GM21390 (cell line): Measurements from ENCODE around the gene HEXIM2.
"Not testable (repeated sequence)": the region's sequence is repeated elsewhere in the genome, so short reads cannot be mapped to it uniquely, and the experiment has no call there.

Experiments used
- ATAC-seq: cut with Tn5 transposase; IDR thresholded peaks from one replicate; pipeline ENCODE4 v1.9.1; 2021; ENCODE audit not compliant: unreplicated experiment

The HEXIM2 gene

GRCh38 chr17:45161288-45162024 lies at the start of gene HEXIM2:
HEXIM2 (plus strand) TSS chr17:45161875; CDS start chr17:45162794, 919 bp downstream.
- ATAC-seq = peak; percentile 79

- ATAC-seq = no peak
Observed at GRCh38 chr17:45112559-45113423, 48.9 kb upstream of the HEXIM2 start.

GRCh38 chr17:45113424-45113754 lies 48.3 kb upstream of the HEXIM2 start:
- ATAC-seq = no peak

- no peak for ATAC-seq
Observed at GRCh38 chr17:45114117-45114932, 47.4 kb upstream of the HEXIM2 start.

- no peak for ATAC-seq
Observed at GRCh38 chr17:45115015-45115625, 46.6 kb upstream of the HEXIM2 start.

GRCh38 chr17:45115871-45116270 lies 45.8 kb upstream of the HEXIM2 start:
- no peak for ATAC-seq

GRCh38 chr17:45116434-45117016 lies 45.1 kb upstream of the HEXIM2 start:
- ATAC-seq = no peak

- ATAC-seq = no peak
Observed at GRCh38 chr17:45117334-45117733, 44.3 kb upstream of the HEXIM2 start.

GRCh38 chr17:45117848-45118646 lies 43.6 kb upstream of the HEXIM2 start:
- ATAC-seq = no peak

GRCh38 chr17:45118691-45119090 lies 43.0 kb upstream of the HEXIM2 start:
- ATAC-seq = no peak

- no peak for ATAC-seq
Observed at GRCh38 chr17:45119964-45120363, 41.7 kb upstream of the HEXIM2 start.

GRCh38 chr17:45120558-45120957 lies 41.1 kb upstream of the HEXIM2 start:
- no peak for ATAC-seq

- no peak for ATAC-seq
Observed at GRCh38 chr17:45121055-45121454, 40.6 kb upstream of the HEXIM2 start.

GRCh38 chr17:45123076-45123770 lies 38.5 kb upstream of the HEXIM2 start:
- ATAC-seq = no peak

- ATAC-seq = no peak
Observed at GRCh38 chr17:45123930-45124796, 37.5 kb upstream of the HEXIM2 start.

GRCh38 chr17:45124797-45125122 lies 36.9 kb upstream of the HEXIM2 start:
- not testable (repeated sequence) for ATAC-seq

- ATAC-seq = no peak
Observed at GRCh38 chr17:45125509-45125908, 36.2 kb upstream of the HEXIM2 start.

GRCh38 chr17:45127207-45127547 lies 34.5 kb upstream of the HEXIM2 start:
- ATAC-seq = no peak
